ENCODE measurements around the gene PNKD.

GRCh38 chr2:218382785-218383184, 112.5 kb downstream of the PNKD start:
- TF ChIP-seq CTCF (IDR thresholded peaks at IDR 0.05; ENCODE audit: insufficient read depth, low read length, poor library complexity, severe bottlenecking) (no peak), EZH2phosphoT487 (conservative IDR thresholded peaks at IDR 0.05; ENCODE audit: low read length) (no peak)

Measured in SU-DHL-6 (cell line).